GM12801 (cell line): ENCODE data around the gene MC5R.

Source experiments
- CTCF ChIP-seq: IDR thresholded peaks from one replicate; pipeline ENCODE4 v1.5.1; 2011; ENCODE audit warnings: control low read depth; ENCODE audit not compliant: insufficient read length; ENCODE audit errors: extremely low read depth

Gene MC5R

GRCh38 chr18:13811993-13812392, 12.0 kb upstream of the MC5R start:
- no peak for TF ChIP-seq CTCF

GRCh38 chr18:13813271-13813849, 10.6 kb upstream of the MC5R start:
- no peak for TF ChIP-seq CTCF

GRCh38 chr18:13826209-13826608, 2.3 kb downstream of the MC5R start:
- TF ChIP-seq CTCF: no peak

- no peak for TF ChIP-seq CTCF
Observed at GRCh38 chr18:13831864-13832508, 8.0 kb downstream of the MC5R start.

- TF ChIP-seq CTCF: no peak
Observed at GRCh38 chr18:13834496-13835015, 10.6 kb downstream of the MC5R start.

- TF ChIP-seq CTCF: no peak
Observed at GRCh38 chr18:13835202-13835601, 11.3 kb downstream of the MC5R start.

GRCh38 chr18:13836559-13836958, 12.6 kb downstream of the MC5R start:
- TF ChIP-seq CTCF: no peak
